ENCODE data around the gene ALPI. TPM values are rescaled to one million over a fixed set of nuclear protein-coding genes. Genes with fewer than 3 reads are reported as not detected.

Gene ALPI
- not detected in 2 replicates for total RNA-seq

GRCh38 chr2:232455426-232456255, at the start of gene ALPI:
Gene ALPI (plus strand): TSS chr2:232456153. CDS start chr2:232456200, 47 bp downstream.

GRCh38 chr2:232406556-232407310, 49.2 kb upstream of the ALPI start, which contains the start of gene ALPG:
Gene ALPG (plus strand): TSS chr2:232406844. CDS start chr2:232406895, 51 bp downstream.

GRCh38 chr2:232487385-232488096, 31.6 kb downstream of the ALPI start, which contains the start of gene ECEL1:
Gene ECEL1 (minus strand): TSS chr2:232487834. CDS start chr2:232486653, 1,181 bp downstream.

Other genes starting within 250 kb of the ALPI start
- gene ALPP, start 77.4 kb upstream of the ALPI start, total RNA-seq, result not detected in 2 replicates
- gene ALPG, start 49.3 kb upstream of the ALPI start, total RNA-seq, result not detected in 2 replicates
- gene ECEL1, start 31.7 kb downstream of the ALPI start, total RNA-seq, result not detected in 2 replicates
- not detected in 2 replicates for gene PRSS56, start 64.2 kb downstream of the ALPI start, total RNA-seq
- not detected in 2 replicates for gene CHRND, start 70.0 kb downstream of the ALPI start, total RNA-seq
- not detected in 2 replicates for gene CHRNG, start 83.5 kb downstream of the ALPI start, total RNA-seq
- gene TIGD1, start 94.4 kb downstream of the ALPI start, total RNA-seq, result 1.1 and 1.8 TPM in 2 replicates
- 101 and 137 TPM in 2 replicates for gene EIF4E2, start 94.5 kb downstream of the ALPI start, total RNA-seq
- gene EFHD1, start 177.5 kb downstream of the ALPI start, total RNA-seq, result not detected in 2 replicates
- 43.9 and 55.8 TPM in 2 replicates for gene GIGYF2, start 241.2 kb downstream of the ALPI start, total RNA-seq

All from smooth muscle cell of bladder (primary cell).